ENCODE measurements around the gene CA9.
A peak's percentile ranks its signal among the peaks of the same experiment; 100 is the strongest.

Gene CA9

GRCh38 chr9:35717132-35717870 lies 43.6 kb downstream of the CA9 start:
- DNase-seq: no peak
- ATAC-seq: no peak

GRCh38 chr9:35718721-35719511 lies 45.2 kb downstream of the CA9 start:
- ATAC-seq (no peak), DNase-seq (no peak)

GRCh38 chr9:35719546-35719945 lies 45.8 kb downstream of the CA9 start:
- no peak for ATAC-seq
- DNase-seq: no peak

- DNase-seq (no peak), ATAC-seq (no peak)
These were observed 49.7 kb downstream of the CA9 start for GRCh38 chr9:35723426-35723825.

- no peak for DNase-seq
- ATAC-seq: no peak
These were observed 50.2 kb downstream of the CA9 start for GRCh38 chr9:35723908-35724307.

- no peak for DNase-seq
- no peak for ATAC-seq
These were observed 51.6 kb downstream of the CA9 start for GRCh38 chr9:35725362-35725761.

- peak; percentile 40 for DNase-seq
- ATAC-seq: no peak
These were observed 53.2 kb downstream of the CA9 start for GRCh38 chr9:35726931-35727330.

GRCh38 chr9:35727676-35728040 lies 53.9 kb downstream of the CA9 start:
- ATAC-seq: no peak
- DNase-seq: no peak

GRCh38 chr9:35728041-35728971 lies 54.6 kb downstream of the CA9 start:
- DNase-seq (peak; percentile 67), ATAC-seq (peak; percentile 17)

- DNase-seq: no peak
These were observed 55.4 kb downstream of the CA9 start for GRCh38 chr9:35729101-35729500.

GRCh38 chr9:35729700-35730485 lies 56.2 kb downstream of the CA9 start:
- ATAC-seq (no peak), DNase-seq (peak; percentile 46)

More at GRCh38 chr9:35729101-35729500, 55.4 kb downstream of the CA9 start:
- no peak for ATAC-seq

- ATAC-seq (no peak), DNase-seq (no peak)
These were observed 56.7 kb downstream of the CA9 start for GRCh38 chr9:35730486-35730854.
